NT2/D1 (cell line): ENCODE measurements around the gene DIPK1C.

Experiments
- YY1 ChIP-seq: IDR thresholded peaks from 2 replicates; pipeline ENCODE4 v1.6.1; 2011; ENCODE audit not compliant: insufficient read length, insufficient read depth
- ZNF274 ChIP-seq: IDR thresholded peaks from 2 replicates; pipeline ENCODE4 v1.6.1; 2011; ENCODE audit warnings: mild to moderate bottlenecking, low read depth, low read length

DNA sequence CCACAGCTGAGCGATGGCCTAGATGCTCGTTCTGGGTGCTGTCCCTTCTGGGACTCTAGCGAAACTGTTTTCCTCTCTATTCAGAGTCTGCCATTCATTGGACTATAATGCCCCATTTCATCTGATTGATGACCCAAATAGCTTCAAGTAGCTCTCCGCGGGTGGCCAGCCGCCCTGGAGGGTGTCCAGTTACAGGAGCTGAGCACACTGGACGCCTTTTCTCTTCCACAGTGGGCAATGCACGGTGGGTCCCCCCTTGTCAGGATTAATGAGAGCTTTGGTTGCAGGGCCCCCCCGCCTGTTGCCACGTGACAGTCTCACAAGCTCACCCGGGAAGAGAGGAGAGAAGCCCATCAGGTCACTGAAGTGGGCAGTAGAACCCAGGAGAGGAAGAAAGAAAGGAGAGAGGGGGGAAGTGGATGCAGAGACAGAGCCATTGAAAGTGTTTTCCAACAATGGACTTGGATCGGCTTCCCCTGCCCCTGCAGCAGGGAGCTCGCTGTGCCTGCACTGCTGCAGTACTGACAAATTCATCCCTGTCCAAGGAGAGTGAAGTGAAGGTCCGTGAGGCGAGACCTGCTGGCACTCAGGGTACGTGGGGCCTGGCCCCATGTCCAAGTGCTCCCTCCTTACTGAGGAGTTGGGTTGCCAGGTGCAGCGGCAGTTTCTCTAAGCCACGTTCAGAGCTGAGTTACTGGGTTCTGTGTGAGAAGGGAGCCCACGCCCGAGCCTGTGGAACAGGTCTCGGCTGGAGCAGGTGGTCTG, 44.8 kb downstream of the DIPK1C start:
- TF ChIP-seq ZNF274 (no peak), YY1 (no peak)
